Mammary epithelial cell (primary cell): ENCODE measurements around the gene ITGB3BP.

Experiments
- EZH2 ChIP-seq: IDR thresholded peaks from 2 replicates; pipeline ENCODE4 v1.6.1; 2012; ENCODE audit warnings: low read length, inconsistent platforms, borderline replicate concordance
- TF ChIP-seq, protein P1 (sequence below), 2 donors: IDR thresholded peaks in 1 of 2; conservative IDR thresholded peaks in 1 of 2; 2 replicates each; pipeline ENCODE4 v1.5.1; 2011 to 2012; ENCODE audit warnings: inconsistent platforms in 2 of 2, low read length in 2 of 2, mild to moderate bottlenecking in 2 of 2, control low read depth in 1 of 2, low read depth in 1 of 2; ENCODE audit not compliant: insufficient read depth in 1 of 2; ENCODE audit errors: extremely low read depth in 1 of 2

GRCh38 chr1:63569640-63570316 lies 46.8 kb upstream of the ITGB3BP start:
- TF ChIP-seq, protein P1, sequence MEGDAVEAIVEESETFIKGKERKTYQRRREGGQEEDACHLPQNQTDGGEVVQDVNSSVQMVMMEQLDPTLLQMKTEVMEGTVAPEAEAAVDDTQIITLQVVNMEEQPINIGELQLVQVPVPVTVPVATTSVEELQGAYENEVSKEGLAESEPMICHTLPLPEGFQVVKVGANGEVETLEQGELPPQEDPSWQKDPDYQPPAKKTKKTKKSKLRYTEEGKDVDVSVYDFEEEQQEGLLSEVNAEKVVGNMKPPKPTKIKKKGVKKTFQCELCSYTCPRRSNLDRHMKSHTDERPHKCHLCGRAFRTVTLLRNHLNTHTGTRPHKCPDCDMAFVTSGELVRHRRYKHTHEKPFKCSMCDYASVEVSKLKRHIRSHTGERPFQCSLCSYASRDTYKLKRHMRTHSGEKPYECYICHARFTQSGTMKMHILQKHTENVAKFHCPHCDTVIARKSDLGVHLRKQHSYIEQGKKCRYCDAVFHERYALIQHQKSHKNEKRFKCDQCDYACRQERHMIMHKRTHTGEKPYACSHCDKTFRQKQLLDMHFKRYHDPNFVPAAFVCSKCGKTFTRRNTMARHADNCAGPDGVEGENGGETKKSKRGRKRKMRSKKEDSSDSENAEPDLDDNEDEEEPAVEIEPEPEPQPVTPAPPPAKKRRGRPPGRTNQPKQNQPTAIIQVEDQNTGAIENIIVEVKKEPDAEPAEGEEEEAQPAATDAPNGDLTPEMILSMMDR (conservative IDR thresholded peaks at IDR 0.05 in 1 of 2, IDR thresholded peaks at IDR 0.05 in 1 of 2; ENCODE audit: extremely low read depth in 1 of 2, insufficient read depth in 1 of 2, low read depth in 1 of 2, low read length in 2 of 2): no peak
- no peak for TF ChIP-seq EZH2
